Cardiac ventricle fibroblast (primary cell): Measurements from ENCODE around the gene NMNAT3. TPM values are rescaled to one million over a fixed set of nuclear protein-coding genes. Genes with fewer than 3 reads are reported as not detected.

ENCODE experiments used
- total RNA-seq: library from RNA; depleted of rRNA; stranded (reverse); fragments of >200 nt; gene quantifications from 2 replicates; pipeline ENCODE4 v1.2.3, GENCODE V29; 2015

Gene NMNAT3
- 0.56 and 1.2 TPM in 2 replicates for total RNA-seq

DNA sequence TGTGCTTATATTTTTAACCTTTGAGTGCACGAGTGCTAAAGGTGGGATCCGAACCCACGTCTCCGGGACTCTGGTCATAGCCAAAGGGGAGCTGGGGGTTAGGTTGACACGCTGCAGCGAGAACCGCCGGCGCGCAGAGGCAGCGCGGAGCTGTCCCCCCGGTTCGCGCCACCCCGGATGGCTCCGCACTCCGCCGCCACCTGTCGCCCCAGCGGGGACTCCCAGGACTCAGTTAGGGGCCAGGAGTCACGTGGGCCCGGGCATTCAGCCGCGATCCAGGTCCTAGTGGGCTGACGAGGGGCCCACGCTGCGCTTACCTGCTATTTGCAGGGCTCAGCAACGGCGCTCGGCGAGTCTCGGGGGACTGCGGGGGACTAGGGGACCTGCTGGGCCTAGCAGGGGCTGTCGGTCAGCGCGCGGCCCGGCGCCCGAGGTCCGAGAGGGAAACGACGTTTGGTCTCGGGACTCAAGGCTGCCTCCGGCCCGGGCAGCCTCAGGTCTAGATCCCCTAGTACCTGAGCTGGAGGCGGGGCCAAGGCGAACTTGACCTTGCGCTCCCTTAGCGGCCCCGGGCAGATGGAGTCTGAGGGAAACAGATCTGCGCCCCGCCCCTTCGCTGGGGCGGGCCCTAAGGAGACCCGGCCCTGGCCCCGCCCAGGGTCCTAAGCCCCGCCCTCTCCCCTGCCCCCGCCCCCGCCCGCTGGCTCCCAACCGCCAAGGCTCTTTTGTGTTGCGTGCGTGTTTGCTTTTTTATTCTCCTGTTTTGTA, at the start of gene NMNAT3:
TSS of gene NMNAT3 (minus strand) at position 585 of the 768 bp plus-strand sequence. CDS start 50,248 bp downstream, outside the sequence.

Other genes with a start within 250 kb of the NMNAT3 start
- gene RBP2, start 201.5 kb downstream of the NMNAT3 start, total RNA-seq = not detected in 2 replicates
- gene RBP1, start 138.2 kb downstream of the NMNAT3 start, total RNA-seq = 5.2 and 7.2 TPM in 2 replicates